HEK293 (cell line): ENCODE data around the gene C16orf92.

Experiments
- CTCF ChIA-PET: fragments of 350-600 bp; formaldehyde crosslinking; extraction: SDS; loops from one replicate; lab custom pipeline; 2021; ENCODE audit warnings: antibody characterized with exemption; lab: Yijun Ruan, JAX
- POLR2A ChIA-PET: fragments of 300-600 bp; formaldehyde crosslinking; extraction: SDS; loops from one replicate; lab custom pipeline; 2020; ENCODE audit warnings: antibody characterized with exemption, inconsistent platforms; lab: Yijun Ruan, JAX
- H3K27ac ChIP-seq: fragments of 200-500 bp; sonication (Bioruptor generic); 2 replicates; pipeline ENCODE4 v1.5.1; 2014; ENCODE audit warnings: low read depth, low read length, control low read depth, inconsistent platforms; ENCODE audit errors: extremely low read depth
- H3K36me3 ChIP-seq, 2 experiments: fragments of 200-500 bp in 1 of 2; sonication (Bioruptor generic) in 1 of 2; 1 replicate in 1 of 2; 2 replicates in 1 of 2; pipeline ENCODE4 v1.5.1; 2014 to 2017; ENCODE audit warnings: inconsistent platforms in 2 of 2, low read length in 2 of 2; ENCODE audit not compliant: control insufficient read depth in 2 of 2, insufficient read depth in 1 of 2
- H3K4me1 ChIP-seq: fragments of 200-500 bp; sonication (Bioruptor generic); 2 replicates; pipeline ENCODE4 v1.5.1; 2014; ENCODE audit warnings: mild to moderate bottlenecking, low read length, inconsistent platforms; ENCODE audit not compliant: control insufficient read depth, insufficient read depth
- H3K4me3 ChIP-seq: 2 replicates; pipeline ENCODE4 v1.5.1; 2011; ENCODE audit warnings: low read depth, mild to moderate bottlenecking, control low read depth, low read length, moderate library complexity
- H3K9me3 ChIP-seq: fragments of 200-500 bp; sonication (Bioruptor generic); 2 replicates; pipeline ENCODE4 v1.5.1; 2014; ENCODE audit warnings: low read depth, low read length, inconsistent platforms; ENCODE audit not compliant: control insufficient read depth, insufficient read depth
- GLI4 ChIP-seq: fragments of 450-650 bp; formaldehyde crosslinking; IDR thresholded peaks from 2 replicates; pipeline ENCODE4 v1.5.1; 2016; ENCODE audit warnings: missing biosample characterization, missing genetic modification characterization
- KLF7 ChIP-seq: fragments of 450-650 bp; formaldehyde crosslinking; IDR thresholded peaks from 2 replicates; pipeline ENCODE4 v1.5.1; 2016; ENCODE audit warnings: missing biosample characterization, missing genetic modification characterization, borderline replicate concordance
- SP7 ChIP-seq: fragments of 450-650 bp; formaldehyde crosslinking; IDR thresholded peaks from 2 replicates; pipeline ENCODE4 v1.5.1; 2016; ENCODE audit warnings: missing biosample characterization, missing genetic modification characterization
- ZBTB1 ChIP-seq: fragments of 450-650 bp; formaldehyde crosslinking; IDR thresholded peaks from 2 replicates; pipeline ENCODE4 v1.5.1; 2016; ENCODE audit warnings: missing biosample characterization, missing genetic modification characterization
- ZBTB49 ChIP-seq: fragments of 450-650 bp; formaldehyde crosslinking; IDR thresholded peaks from 2 replicates; pipeline ENCODE4 v1.5.1; 2016; ENCODE audit warnings: missing biosample characterization, missing genetic modification characterization, low read depth
- ZEB2 ChIP-seq: fragments of 450-650 bp; formaldehyde crosslinking; IDR thresholded peaks from 2 replicates; pipeline ENCODE4 v1.5.1; 2016; ENCODE audit warnings: missing biosample characterization, missing genetic modification characterization
- ZFP41 ChIP-seq: fragments of 450-650 bp; formaldehyde crosslinking; IDR thresholded peaks from 2 replicates; pipeline ENCODE4 v1.5.1; 2016; ENCODE audit warnings: missing biosample characterization, missing genetic modification characterization, borderline replicate concordance
- ZNF148 ChIP-seq: fragments of 450-650 bp; formaldehyde crosslinking; IDR thresholded peaks from 2 replicates; pipeline ENCODE4 v1.5.0; 2017; ENCODE audit warnings: missing biosample characterization, missing genetic modification characterization, borderline replicate concordance
- ZNF174 ChIP-seq: fragments of 450-650 bp; formaldehyde crosslinking; IDR thresholded peaks from 2 replicates; pipeline ENCODE4 v1.5.0; 2017; ENCODE audit warnings: missing biosample characterization, mild to moderate bottlenecking, missing genetic modification characterization
- ZNF175 ChIP-seq: fragments of 450-650 bp; formaldehyde crosslinking; IDR thresholded peaks from 2 replicates; pipeline ENCODE4 v1.5.1; 2016; ENCODE audit warnings: missing biosample characterization, missing genetic modification characterization
- ZNF202 ChIP-seq: fragments of 450-650 bp; formaldehyde crosslinking; IDR thresholded peaks from 2 replicates; pipeline ENCODE4 v1.5.1; 2016; ENCODE audit warnings: missing biosample characterization, missing genetic modification characterization, borderline replicate concordance
- ZNF26 ChIP-seq: fragments of 450-650 bp; formaldehyde crosslinking; IDR thresholded peaks from 2 replicates; pipeline ENCODE4 v1.5.1; 2016; ENCODE audit warnings: missing biosample characterization, missing genetic modification characterization
- ZNF274 ChIP-seq, 2 experiments: fragments of 200-500 bp in 1 of 2; fragments of 450-650 bp in 1 of 2; sonication (Bioruptor generic) in 1 of 2; formaldehyde crosslinking in 1 of 2; IDR thresholded peaks; 2 replicates each; pipeline versions ENCODE4 v1.5.1 to v1.6.1; 2014 to 2016; ENCODE audit warnings: borderline replicate concordance in 1 of 2, inconsistent platforms in 1 of 2, low read length in 1 of 2, missing biosample characterization in 1 of 2, missing genetic modification characterization in 1 of 2
- ZNF335 ChIP-seq: fragments of 450-650 bp; formaldehyde crosslinking; conservative IDR thresholded peaks from 2 replicates; pipeline ENCODE4 v1.5.1; 2016; ENCODE audit warnings: missing biosample characterization, missing genetic modification characterization
- ZNF350 ChIP-seq: fragments of 450-650 bp; formaldehyde crosslinking; IDR thresholded peaks from 2 replicates; pipeline ENCODE4 v1.5.0; 2017; ENCODE audit warnings: missing biosample characterization, mild to moderate bottlenecking, missing genetic modification characterization
- ZNF366 ChIP-seq: fragments of 450-650 bp; formaldehyde crosslinking; conservative IDR thresholded peaks from 2 replicates; pipeline ENCODE4 v1.5.1; 2016; ENCODE audit warnings: missing biosample characterization, missing genetic modification characterization
- ZNF398 ChIP-seq: fragments of 450-650 bp; formaldehyde crosslinking; IDR thresholded peaks from 2 replicates; pipeline ENCODE4 v1.5.1; 2017; ENCODE audit warnings: missing biosample characterization, missing genetic modification characterization
- ZNF416 ChIP-seq: fragments of 450-650 bp; formaldehyde crosslinking; IDR thresholded peaks from 2 replicates; pipeline ENCODE4 v1.5.1; 2016; ENCODE audit warnings: missing biosample characterization, missing genetic modification characterization
- ZNF624 ChIP-seq: fragments of 450-650 bp; formaldehyde crosslinking; IDR thresholded peaks from 2 replicates; pipeline ENCODE4 v1.5.1; 2017; ENCODE audit warnings: missing biosample characterization, missing genetic modification characterization
- ZNF626 ChIP-seq: fragments of 450-650 bp; sonication (Bioruptor Pico); formaldehyde crosslinking; IDR thresholded peaks from 2 replicates; pipeline ENCODE4 v1.5.1; 2018; ENCODE audit warnings: missing biosample characterization, missing genetic modification characterization, inconsistent platforms
- ZNF629 ChIP-seq: fragments of 450-650 bp; formaldehyde crosslinking; IDR thresholded peaks from 2 replicates; pipeline ENCODE4 v1.5.1; 2017; ENCODE audit warnings: missing biosample characterization, missing genetic modification characterization
- ZNF664 ChIP-seq: fragments of 450-650 bp; formaldehyde crosslinking; IDR thresholded peaks from 2 replicates; pipeline ENCODE4 v1.5.1; 2016; ENCODE audit warnings: missing biosample characterization, missing genetic modification characterization
- ZSCAN30 ChIP-seq: fragments of 450-650 bp; IDR thresholded peaks from 2 replicates; pipeline ENCODE4 v1.5.1; 2018; ENCODE audit warnings: missing biosample characterization, mild to moderate bottlenecking, missing genetic modification characterization, moderate library complexity
- ZSCAN4 ChIP-seq: fragments of 450-650 bp; formaldehyde crosslinking; IDR thresholded peaks from 2 replicates; pipeline ENCODE4 v1.5.1; 2017; ENCODE audit warnings: missing biosample characterization, missing genetic modification characterization

C16orf92 gene

GRCh38 chr16:30022887-30023286 lies at the start of gene C16orf92:
C16orf92 (plus strand) TSS chr16:30023198; CDS start chr16:30023341, 143 bp downstream.
- ChIA-PET CTCF (interaction anchor here (0.6 to 2.0 kb wide), 9 partner anchors 9 to 206 kb away, joined by 3 to 14 read pairs (median 4); partner anchors contain the start of gene TLCD3B), POLR2A (no interaction called here)
- H3K27ac ChIP-seq, result no peak within 1 kb of the TSS
- no peaks in the 10 kb centered on the region for H3K4me1 ChIP-seq
- TF ChIP-seq ZNF175 (tag by site-specific recombination) (no peak), ZNF350 (no peak), GLI4 (no peak), ZSCAN30 (tag by site-specific recombination) (no peak), ZEB2 (tag by site-specific recombination) (no peak), ZBTB49 (tag by site-specific recombination) (no peak), ZNF335 (tag by site-specific recombination) (no peak), ZNF629 (no peak), ZNF624 (no peak), ZNF366 (no peak), ZNF202 (tag by site-specific recombination) (no peak), ZNF664 (tag by site-specific recombination) (no peak)
- no peaks in the 10 kb centered on the region for H3K36me3 ChIP-seq
- H3K9me3 ChIP-seq, result no peaks in the 10 kb centered on the region
- H3K4me3 ChIP-seq, result no peak within 1 kb of the TSS

- Histone ChIP-seq H3K36me3 (peaks cover 0 to 57% of the 10 kb centered on the region in 2 experiments; a peak in 2 of 3 replicates), H3K27ac (peak within 1 kb of the TSS; percentile 76), H3K4me1 (peaks cover 8% of the 10 kb centered on the region), H3K4me3 (peak within 1 kb of the TSS; percentile 72), H3K9me3 (no peaks in the 10 kb centered on the region)
- ChIA-PET POLR2A (interaction anchor here (0.5 to 5.4 kb wide), 36 partner anchors 9 to 677 kb away, joined by 3 to 58 read pairs (median 5); partner anchors contain the start of genes ASPHD1, HIRIP3, INO80E and KCTD13), CTCF (interaction anchor here (0.6 to 3.2 kb wide), 10 partner anchors 11 to 163 kb away, joined by 3 to 13 read pairs (median 4); partner anchors contain the start of genes KCTD13 and TMEM219)
- no peak for TF ChIP-seq ZNF26 (tag by site-specific recombination)
- TF ChIP-seq SP7 (tag by site-specific recombination), result no peak; the same call in 1 of the 2 replicates
- TF ChIP-seq ZNF335 (tag by site-specific recombination), result peak; percentile 92
- no peak for TF ChIP-seq ZBTB1 (tag by site-specific recombination)
- no peak for TF ChIP-seq ZSCAN4
- TF ChIP-seq KLF7 (tag by site-specific recombination), result peak; percentile 13; the same call in 1 of the 2 replicates
- TF ChIP-seq ZNF398 (tag by site-specific recombination), result peak; percentile 28; the same call in 1 of the 2 replicates
- no peak for TF ChIP-seq ZNF148 (tag by site-specific recombination)
- TF ChIP-seq ZNF626 (tag by site-specific recombination), result no peak
- TF ChIP-seq ZNF174 (tag by site-specific recombination), result no peak
- TF ChIP-seq ZNF274 (IDR thresholded peaks at IDR 0.05; ENCODE audit: low read length), result no peak
- no peak for TF ChIP-seq ZNF274 (tag by site-specific recombination; IDR thresholded peaks at IDR 0.05; ENCODE audit: borderline replicate concordance)
- no peak for TF ChIP-seq ZNF416 (tag by site-specific recombination)
- TF ChIP-seq ZFP41 (tag by site-specific recombination), result no peak
Observed at GRCh38 chr16:29973384-29974246, 49.4 kb upstream of the C16orf92 start, which contains the start of gene TAOK2. TAOK2 (plus strand) TSS chr16:29973868; CDS start chr16:29977773, 3,905 bp downstream.
